Spleen (tissue), 7 donors: ENCODE data around the gene NANOS3.

Experiments
- POLR2A ChIP-seq, 3 donors: fragments of 450-650 bp; IDR thresholded peaks; one replicate each; pipeline ENCODE4 v1.5.1; 2017; ENCODE audit warnings: antibody characterized with exemption in 3 of 3, mild to moderate bottlenecking in 1 of 3
- POLR2AphosphoS5 ChIP-seq, 3 donors: sonication (generic); formaldehyde crosslinking; IDR thresholded peaks; one replicate each; pipeline ENCODE4 v1.5.1; 2017; ENCODE audit warnings: antibody characterized with exemption in 3 of 3
- TF ChIP-seq, protein P1 (sequence below), 11 experiments: fragments of 200-600 bp in 7 of 11; fragments of 450-650 bp in 4 of 11; sonication (generic) in 4 of 11; IDR thresholded peaks in 8 of 11; conservative IDR thresholded peaks in 3 of 11; 1 replicate in 7 of 11; 2 replicates in 4 of 11; pipeline versions ENCODE4 v1.4.0 to v1.8.0; 2016 to 2021; ENCODE audit warnings: antibody characterized with exemption in 11 of 11, inconsistent platforms in 4 of 11, mild to moderate bottlenecking in 1 of 11
- donor health status: DM: no; HTN: no; CAD: no; lungs with moderate emphysema.
- donor health status: DM: no; HTN: no; CAD: no.
- donor health status: DM: no; HTN: no; CAD: no.

DNA sequence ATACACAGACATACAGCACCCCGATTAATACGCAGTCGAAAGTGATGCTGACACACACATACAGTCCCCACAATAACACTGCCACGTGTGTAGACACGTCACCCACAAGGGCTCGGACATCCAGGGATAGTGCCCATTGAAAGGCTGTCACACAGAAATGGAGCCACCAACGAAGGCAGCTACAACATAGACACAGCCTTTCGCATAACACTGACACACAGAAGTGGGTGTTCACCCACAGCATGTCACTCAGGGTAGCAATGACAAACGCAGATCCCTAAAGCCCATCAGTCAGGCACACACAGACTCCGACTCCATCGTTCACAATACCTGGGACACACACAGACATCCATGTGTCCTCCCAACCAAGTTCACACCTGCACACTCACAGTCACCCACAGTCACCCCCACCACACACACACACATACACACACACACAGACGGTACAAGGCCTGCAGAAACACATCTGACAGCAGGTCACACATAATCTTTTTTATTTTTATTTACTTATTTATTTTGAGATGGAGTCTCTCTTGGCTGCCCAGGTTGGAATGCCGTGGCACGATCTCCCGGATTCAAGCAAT is 10.4 kb upstream of the NANOS3 start:
- TF ChIP-seq, protein P1, sequence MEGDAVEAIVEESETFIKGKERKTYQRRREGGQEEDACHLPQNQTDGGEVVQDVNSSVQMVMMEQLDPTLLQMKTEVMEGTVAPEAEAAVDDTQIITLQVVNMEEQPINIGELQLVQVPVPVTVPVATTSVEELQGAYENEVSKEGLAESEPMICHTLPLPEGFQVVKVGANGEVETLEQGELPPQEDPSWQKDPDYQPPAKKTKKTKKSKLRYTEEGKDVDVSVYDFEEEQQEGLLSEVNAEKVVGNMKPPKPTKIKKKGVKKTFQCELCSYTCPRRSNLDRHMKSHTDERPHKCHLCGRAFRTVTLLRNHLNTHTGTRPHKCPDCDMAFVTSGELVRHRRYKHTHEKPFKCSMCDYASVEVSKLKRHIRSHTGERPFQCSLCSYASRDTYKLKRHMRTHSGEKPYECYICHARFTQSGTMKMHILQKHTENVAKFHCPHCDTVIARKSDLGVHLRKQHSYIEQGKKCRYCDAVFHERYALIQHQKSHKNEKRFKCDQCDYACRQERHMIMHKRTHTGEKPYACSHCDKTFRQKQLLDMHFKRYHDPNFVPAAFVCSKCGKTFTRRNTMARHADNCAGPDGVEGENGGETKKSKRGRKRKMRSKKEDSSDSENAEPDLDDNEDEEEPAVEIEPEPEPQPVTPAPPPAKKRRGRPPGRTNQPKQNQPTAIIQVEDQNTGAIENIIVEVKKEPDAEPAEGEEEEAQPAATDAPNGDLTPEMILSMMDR (IDR thresholded peaks at IDR 0.05 in 8 of 11, conservative IDR thresholded peaks at IDR 0.05 in 3 of 11) = no peak
- no peak for TF ChIP-seq POLR2A (IDR thresholded peaks at IDR 0.05)
- no peak for TF ChIP-seq POLR2AphosphoS5 (IDR thresholded peaks at IDR 0.05)
